Astrocyte of the cerebellum (primary cell): ENCODE measurements around the gene SATB1.

Experiments used
- DNase-seq: peaks from one replicate; pipeline ENCODE4 v3.0.0-alpha.2; 2011; ENCODE audit warnings: low read depth
- H3K4me3 ChIP-seq: 2 replicates; pipeline ENCODE4 v1.5.1; 2011; ENCODE audit warnings: mild to moderate bottlenecking, low read depth, low read length, moderate library complexity
- CTCF ChIP-seq: IDR thresholded peaks from 2 replicates; pipeline ENCODE4 v1.5.1; 2012; ENCODE audit warnings: low read length, low read depth, moderate library complexity, mild to moderate bottlenecking; ENCODE audit errors: missing control alignments
- in situ Hi-C: cut with HindIII; loops from 2 replicates; pipeline ENCODE4 v1.10.0; 2017; ENCODE audit warnings: low sequenced_read_pairs

Gene SATB1

GRCh38 chr3:18432752-18433151 is 7.6 kb upstream of the SATB1 start:
- in situ Hi-C loops, result no loop called here
- no peak overlapping the region for H3K4me3 ChIP-seq
- DNase-seq, result no peak
- TF ChIP-seq CTCF, result no peak

- no peak overlapping the region for H3K4me3 ChIP-seq
- no peak for TF ChIP-seq CTCF
- in situ Hi-C loops, result no loop called here
- DNase-seq, result no peak
These were observed 6.1 kb upstream of the SATB1 start for GRCh38 chr3:18431266-18431665.

- in situ Hi-C loops, result no loop called here
- H3K4me3 ChIP-seq, result no peak overlapping the region
- no peak for DNase-seq
- no peak for TF ChIP-seq CTCF
These were observed 4.0 kb upstream of the SATB1 start for GRCh38 chr3:18428991-18429745.

GRCh38 chr3:18428036-18428435 is 2.9 kb upstream of the SATB1 start:
- TF ChIP-seq CTCF, result no peak
- no peak for DNase-seq
- in situ Hi-C loops, result no loop called here
- no peak overlapping the region for H3K4me3 ChIP-seq

DNA sequence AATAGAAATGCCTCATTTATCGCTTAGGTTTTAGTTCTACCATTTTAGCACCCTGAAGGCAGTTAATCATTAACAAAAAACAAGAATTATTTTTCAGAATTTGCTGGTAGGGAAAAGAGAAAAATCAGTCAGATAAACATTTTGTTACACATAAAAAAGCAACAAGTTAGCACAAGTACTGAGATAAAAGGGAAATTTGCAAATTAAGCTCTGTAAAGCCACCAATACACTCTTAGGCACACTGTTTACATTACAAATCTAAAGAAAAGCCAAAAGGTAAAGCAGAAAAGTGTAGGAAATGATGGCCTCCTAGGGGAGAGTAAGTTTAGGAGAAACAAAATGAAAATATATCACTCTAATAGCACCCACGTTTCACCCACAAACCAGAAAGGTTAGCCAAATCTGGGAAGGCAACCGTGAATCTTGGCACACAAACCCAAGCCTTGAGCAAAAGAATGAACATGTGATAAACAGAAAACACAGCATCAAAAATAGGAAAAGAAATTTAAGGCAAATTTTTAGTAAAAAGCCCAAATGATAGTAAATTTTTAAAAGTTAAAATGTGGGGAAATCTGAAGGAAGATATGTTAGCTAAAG is 1.6 kb upstream of the SATB1 start:
- DNase-seq, result no peak
- in situ Hi-C loops, result no loop called here
- no peak overlapping the region for H3K4me3 ChIP-seq

DNA sequence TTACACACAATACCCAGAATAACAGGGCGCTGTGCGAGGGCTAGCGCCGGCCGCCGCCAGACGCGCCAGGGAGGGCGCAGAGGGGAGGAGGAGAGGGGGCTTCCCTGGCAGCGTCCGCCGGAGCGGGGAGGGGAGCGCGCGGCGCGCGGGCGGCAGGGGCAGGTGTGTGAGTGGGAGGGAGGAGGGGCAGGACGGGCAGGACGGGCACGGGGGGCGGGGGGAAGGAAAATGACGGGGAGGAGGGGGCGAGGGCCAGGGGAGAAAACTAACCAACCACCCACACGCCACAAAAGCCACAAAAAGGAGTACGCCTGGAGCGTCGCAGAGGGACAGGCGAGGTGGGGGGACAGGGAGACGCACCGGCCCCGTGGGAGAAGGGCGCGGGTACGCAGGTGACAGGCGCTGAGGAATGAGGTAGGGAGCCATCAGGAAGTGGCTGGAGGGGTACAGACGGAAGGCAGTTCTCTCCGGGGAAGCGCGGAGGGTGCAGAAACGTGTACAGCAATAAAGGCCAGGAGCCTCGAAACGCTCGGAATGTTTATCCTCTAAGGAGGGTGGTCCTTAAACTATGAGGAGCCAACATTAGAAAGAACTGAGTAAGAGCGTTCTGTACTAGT is 610 bp upstream of the SATB1 start:
- TF ChIP-seq CTCF, result no peak
- in situ Hi-C loops, result no loop called here
- H3K4me3 ChIP-seq, result peak overlapping the region; percentile 76
- DNase-seq, result no peak

More for the DNA sequence above, 1.6 kb upstream of the SATB1 start:
- no peak for TF ChIP-seq CTCF
